Stomach (tissue), 4 donors: ENCODE results near the gene FAM184B.

Experiments
- CTCF ChIP-seq, 7 experiments: fragments of 450-650 bp in 4 of 7; fragments of 200-600 bp in 3 of 7; sonication (generic) in 3 of 7; IDR thresholded peaks; one replicate each; pipeline ENCODE4 v1.5.1; 2016 to 2019; ENCODE audit warnings: antibody characterized with exemption in 7 of 7, control low read depth in 2 of 7, mild to moderate bottlenecking in 1 of 7
- EP300 ChIP-seq: sonication (generic); formaldehyde crosslinking; IDR thresholded peaks from one replicate; pipeline ENCODE4 v1.6.1; 2017; ENCODE audit warnings: antibody characterized with exemption
- POLR2A ChIP-seq, 4 donors: fragments of 450-650 bp; IDR thresholded peaks; one replicate each; pipeline ENCODE4 v1.6.1; 2016; ENCODE audit warnings: antibody characterized with exemption in 4 of 4, control low read depth in 2 of 4, mild to moderate bottlenecking in 1 of 4, moderate library complexity in 1 of 4
- POLR2AphosphoS5 ChIP-seq, 3 donors: sonication (generic); formaldehyde crosslinking; IDR thresholded peaks; one replicate each; pipeline ENCODE4 v1.6.1; 2016; ENCODE audit warnings: antibody characterized with exemption in 3 of 3

GRCh38 chr4:17587094-17587822 lies 194.2 kb downstream of the FAM184B start:
- no peak for TF ChIP-seq CTCF (IDR thresholded peaks at IDR 0.05)
- no peak for TF ChIP-seq POLR2A (IDR thresholded peaks at IDR 0.05)
- TF ChIP-seq POLR2AphosphoS5 (IDR thresholded peaks at IDR 0.05) = no peak
- no peak for TF ChIP-seq EP300
